ENCODE data around the gene MRPL46.

- TF ChIP-seq GATA3 (IDR thresholded peaks at IDR 0.05; ENCODE audit: low read depth, low read length) (no peak), GATA2 (IDR thresholded peaks at IDR 0.05; ENCODE audit: low read depth, low read length) (no peak)
Measured at GRCh38 chr15:88465633-88466224, 1.5 kb downstream of the MRPL46 start.

All from SH-SY5Y (cell line).